Measurements from ENCODE around the gene BMP6. TPM values are rescaled to one million over a fixed set of nuclear protein-coding genes. Genes with fewer than 3 reads are reported as not detected.

BMP6 gene
- total and polyA plus RNA-seq, 10 of the 15 experiments (the other 5 are each of a cell fraction or from before 2014, with no cell fraction given) = 0.02 to 0.15 (median 0.05) TPM; not detected in 5

DNA sequence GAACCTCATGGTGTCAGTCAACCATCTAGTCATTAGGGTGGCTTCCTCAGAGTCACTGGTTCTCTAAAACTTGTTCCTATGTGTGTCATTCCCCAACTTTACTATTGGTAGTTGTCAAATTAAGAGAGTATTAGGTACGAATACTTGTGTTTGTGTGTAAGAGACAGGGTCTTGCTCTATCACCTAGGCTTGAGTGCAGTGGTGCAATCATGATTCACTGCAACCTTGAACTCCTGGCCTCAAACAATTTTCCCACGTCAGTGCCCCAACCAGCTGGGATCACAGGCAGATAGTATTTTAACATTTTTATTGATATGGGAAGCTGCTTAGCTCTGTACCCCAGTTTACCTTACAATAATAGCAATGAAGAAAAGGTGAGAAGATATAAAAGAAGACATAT, 50.6 kb downstream of the BMP6 start:
- in situ Hi-C loops (cut with MboI) = no loop called here
- BruUV-seq (replicated peaks) = no TSS peak
- FAIRE-seq (no peak), DNase-seq (ENCODE audit: low read depth, low spot score) (no peak), ATAC-seq (no peak)
- Histone ChIP-seq H3K4me3 (no peak overlapping the region), H3K9me3 (replicated peaks; ENCODE audit: control insufficient read depth, insufficient read depth, low read length) (no peaks in the 10 kb centered on the region), H2AFZ (ENCODE audit: control insufficient read depth, low read depth, low read length) (no peak overlapping the region), H3K9ac (ENCODE audit: control insufficient read depth, insufficient read depth, low read length) (no peak overlapping the region), H3K36me3 (ENCODE audit: control insufficient read depth in 2 of 2, insufficient read depth in 2 of 2, low read length in 1 of 2) (no peaks in the 10 kb centered on the region), H3K27me3 (replicated peaks in 1 of 2; ENCODE audit: control insufficient read depth in 2 of 2, insufficient read depth in 2 of 2, low read length in 1 of 2) (no peaks in the 10 kb centered on the region; a peak in 2 of 4 replicates), H3K27ac (ENCODE audit: control insufficient read depth, insufficient read depth) (no peak overlapping the region), H4K20me1 (ENCODE audit: control insufficient read depth, insufficient read depth) (no peaks in the 10 kb centered on the region), H3K4me1 (ENCODE audit: control insufficient read depth, insufficient read depth, low read length) (no peaks in the 10 kb centered on the region), H3K4me2 (ENCODE audit: control insufficient read depth, insufficient read depth) (no peak overlapping the region), H3K79me2 (ENCODE audit: control insufficient read depth, insufficient read depth, low read length) (no peaks in the 10 kb centered on the region)
- SMC1A ChIA-PET (ENCODE audit: uncharacterized antibody, unreplicated experiment) = no interaction called here
- CTCF ChIA-PET = no interaction called here
- TF ChIP-seq SPI1 (IDR thresholded peaks at IDR 0.05; ENCODE audit: borderline replicate concordance, insufficient read depth, low read depth, low read length) = no peak
- 17% methylated on average over 2 of the region's 2 CpGs for WGBS (ENCODE audit: insufficient coverage, insufficient replicate concordance, low lambda C conversion rate, missing lambda C conversion rate)
- intact Hi-C loops (cut with micrococcal nuclease; ENCODE audit: unreplicated experiment) = no loop called here
- RAD21 ChIA-PET (ENCODE audit: unreplicated experiment) = no interaction called here
- POLR2A ChIA-PET = no interaction called here

DNA sequence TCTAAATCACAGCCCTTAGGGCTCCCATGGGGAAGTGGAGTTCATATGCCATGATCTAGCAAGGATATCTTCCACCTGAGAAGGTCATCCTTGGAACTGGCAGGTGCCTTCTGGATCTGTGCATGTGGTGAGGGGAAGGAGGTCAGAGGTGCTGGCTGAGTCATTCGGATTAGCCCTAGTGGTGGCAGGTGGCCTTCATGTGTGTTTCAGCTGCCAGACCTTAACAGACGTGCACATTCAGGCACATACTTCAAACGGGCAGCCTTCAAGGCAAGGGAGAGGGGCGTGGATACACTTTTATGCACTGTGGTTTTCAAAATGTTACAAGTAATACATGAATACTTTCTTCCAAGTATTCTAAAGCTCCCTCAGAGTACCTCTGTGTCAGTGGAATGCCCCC, 51.2 kb downstream of the BMP6 start:
- WGBS (ENCODE audit: insufficient coverage, insufficient replicate concordance, low lambda C conversion rate, missing lambda C conversion rate) = 27% methylated on average over 4 of the region's 4 CpGs
- no peak overlapping the region for H3K4me2 ChIP-seq (ENCODE audit: control insufficient read depth, insufficient read depth)
- DNase-seq (ENCODE audit: low read depth, low spot score) (no peak), ATAC-seq (no peak), FAIRE-seq (no peak)
- H3K9ac ChIP-seq (ENCODE audit: control insufficient read depth, insufficient read depth, low read length) = no peak overlapping the region
- no peak overlapping the region for H3K4me3 ChIP-seq
- no peaks in the 10 kb centered on the region for H4K20me1 ChIP-seq (ENCODE audit: control insufficient read depth, insufficient read depth)
- no peaks in the 10 kb centered on the region; a peak in 2 of 4 replicates for H3K27me3 ChIP-seq (replicated peaks in 1 of 2; ENCODE audit: control insufficient read depth in 2 of 2, insufficient read depth in 2 of 2, low read length in 1 of 2)
- POLR2A ChIA-PET = no interaction called here
- RAD21 ChIA-PET (ENCODE audit: unreplicated experiment) = no interaction called here
- SMC1A ChIA-PET (ENCODE audit: uncharacterized antibody, unreplicated experiment) = no interaction called here
- H3K36me3 ChIP-seq (ENCODE audit: control insufficient read depth in 2 of 2, insufficient read depth in 2 of 2, low read length in 1 of 2) = no peaks in the 10 kb centered on the region
- intact Hi-C loops (cut with micrococcal nuclease; ENCODE audit: unreplicated experiment) = no loop called here
- BruUV-seq (replicated peaks) = no TSS peak
- no peaks in the 10 kb centered on the region for H3K9me3 ChIP-seq (replicated peaks; ENCODE audit: control insufficient read depth, insufficient read depth, low read length)
- CTCF ChIA-PET = no interaction called here
- no peak overlapping the region for H3K27ac ChIP-seq (ENCODE audit: control insufficient read depth, insufficient read depth)
- in situ Hi-C loops (cut with MboI) = no loop called here
- TF ChIP-seq, protein P1, sequence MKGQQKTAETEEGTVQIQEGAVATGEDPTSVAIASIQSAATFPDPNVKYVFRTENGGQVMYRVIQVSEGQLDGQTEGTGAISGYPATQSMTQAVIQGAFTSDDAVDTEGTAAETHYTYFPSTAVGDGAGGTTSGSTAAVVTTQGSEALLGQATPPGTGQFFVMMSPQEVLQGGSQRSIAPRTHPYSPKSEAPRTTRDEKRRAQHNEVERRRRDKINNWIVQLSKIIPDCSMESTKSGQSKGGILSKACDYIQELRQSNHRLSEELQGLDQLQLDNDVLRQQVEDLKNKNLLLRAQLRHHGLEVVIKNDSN (IDR thresholded peaks at IDR 0.05; ENCODE audit: borderline replicate concordance, extremely low read length, insufficient read depth, low read depth, low read length) = no peak
- no peak for TF ChIP-seq ZSCAN29 (IDR thresholded peaks at IDR 0.05)
- TF ChIP-seq LARP7 (IDR thresholded peaks at IDR 0.05) = no peak
- TF ChIP-seq TCF12 (IDR thresholded peaks at IDR 0.05; ENCODE audit: low read depth, low read length) = no peak
- no peak for TF ChIP-seq SMARCA5 (IDR thresholded peaks at IDR 0.05)
- no peak for TF ChIP-seq POLR2AphosphoS5 (IDR thresholded peaks at IDR 0.05; ENCODE audit: low read length)
- TF ChIP-seq POU2F2 (IDR thresholded peaks at IDR 0.05; ENCODE audit: borderline replicate concordance, low read depth, low read length) = no peak
- no peak for TF ChIP-seq CREB1 (IDR thresholded peaks at IDR 0.05; ENCODE audit: low read depth)
- TF ChIP-seq NRF1 (conservative IDR thresholded peaks at IDR 0.05; ENCODE audit: low read depth, low read length) = no peak
- TF ChIP-seq STAT1 (conservative IDR thresholded peaks at IDR 0.05) = no peak
- no peak overlapping the region for H2AFZ ChIP-seq (ENCODE audit: control insufficient read depth, low read depth, low read length)
- H3K4me1 ChIP-seq (ENCODE audit: control insufficient read depth, insufficient read depth, low read length) = no peaks in the 10 kb centered on the region
- no peaks in the 10 kb centered on the region for H3K79me2 ChIP-seq (ENCODE audit: control insufficient read depth, insufficient read depth, low read length)
